Thoracic aorta (tissue), 2 donors: Measurements from ENCODE around the gene NATD1. TPM values are rescaled to one million over a fixed set of nuclear protein-coding genes. Genes with fewer than 3 reads are reported as not detected.

ENCODE experiments used
- ATAC-seq: fragments of 150-250 bp; one replicate; pipeline ENCODE4 v1.8.0; 2017; ENCODE audit warnings: low read depth; ENCODE audit not compliant: insufficient number of reproducible peaks, low FRiP score
- DNase-seq: peaks from one replicate; pipeline ENCODE4 v3.0.0-alpha.2; 2020; ENCODE audit warnings: low spot score
- H3K27ac ChIP-seq, 2 donors: fragments of 200-600 bp; sonication (generic); 1 replicate in 1 of 2; 2 replicates in 1 of 2; pipeline ENCODE4 v1.5.1; 2016; ENCODE audit warnings: mild to moderate bottlenecking in 2 of 2, moderate library complexity in 2 of 2
- H3K27me3 ChIP-seq: fragments of 200-600 bp; sonication (generic); replicated peaks from 2 replicates; pipeline ENCODE4 v1.6.0; 2016; ENCODE audit warnings: mild to moderate bottlenecking; ENCODE audit not compliant: insufficient read depth
- H3K36me3 ChIP-seq: fragments of 200-600 bp; sonication (generic); one replicate; pipeline ENCODE4 v1.5.1; 2016
- H3K4me1 ChIP-seq, 2 donors: fragments of 200-600 bp; sonication (generic); 1 replicate in 1 of 2; 2 replicates in 1 of 2; pipeline versions ENCODE4 v1.5.1 to v1.6.0; 2016; ENCODE audit warnings: low read depth in 2 of 2, mild to moderate bottlenecking in 1 of 2; ENCODE audit not compliant: control insufficient read depth in 1 of 2
- H3K4me3 ChIP-seq: fragments of 200-600 bp; sonication (generic); 2 replicates; pipeline ENCODE4 v1.5.1; 2016; ENCODE audit warnings: mild to moderate bottlenecking
- H3K9me3 ChIP-seq: fragments of 200-600 bp; sonication (generic); 2 replicates; pipeline ENCODE4 v1.5.1; 2016
- total RNA-seq, 2 donors: library from RNA; depleted of rRNA; stranded (reverse); fragments of >200 nt; gene quantifications; one replicate each; pipeline versions ENCODE4 v1.1.0 to v1.2.3, GENCODE V29; 2016
- TF ChIP-seq, protein P1 (sequence below): fragments of 200-600 bp; sonication (generic); IDR thresholded peaks from one replicate; pipeline ENCODE4 v1.5.1; 2019; ENCODE audit warnings: antibody characterized with exemption

The NATD1 gene
- total RNA-seq, 2 donors from 2014 or later = 8.4 to 9.7 TPM

DNA sequence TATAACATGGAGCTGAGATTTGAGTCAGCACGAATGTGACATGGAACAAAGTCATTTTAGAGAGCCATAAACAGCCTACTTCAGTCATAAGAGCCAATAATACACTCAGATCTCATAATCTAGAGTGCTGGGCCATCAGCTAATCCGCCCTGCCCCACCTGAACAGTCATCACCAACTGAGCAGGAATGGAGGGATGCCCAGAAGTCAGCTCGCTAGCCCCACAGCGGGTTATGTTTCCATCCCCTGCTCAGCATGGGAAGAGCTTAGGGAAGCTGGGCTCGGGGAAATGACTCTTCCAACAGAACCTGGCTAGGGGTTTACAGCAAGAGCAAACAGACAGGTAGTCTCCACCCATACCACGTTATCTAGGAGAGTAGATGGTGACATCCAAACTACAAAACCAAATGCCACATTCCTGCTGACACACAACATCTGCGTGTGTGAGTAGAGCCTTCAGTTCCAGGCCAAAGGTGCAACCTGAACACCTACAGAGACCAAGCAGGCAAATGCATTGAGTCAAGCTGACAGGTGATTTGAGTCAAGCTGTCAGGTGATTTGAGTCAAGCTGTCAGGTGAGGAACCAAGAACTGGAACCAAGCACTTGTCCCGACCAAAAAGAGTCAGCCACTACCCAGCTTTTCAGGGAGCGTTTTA lies 41.3 kb downstream of the NATD1 start:
- Histone ChIP-seq H3K27ac (no peak overlapping the region), H3K4me1 (peaks cover 24 to 59% of the 10 kb centered on the region in 2 donors), H3K27me3 (no peaks in the 10 kb centered on the region), H3K36me3 (no peaks in the 10 kb centered on the region), H3K4me3 (no peak overlapping the region), H3K9me3 (no peaks in the 10 kb centered on the region)
- TF ChIP-seq, protein P1, sequence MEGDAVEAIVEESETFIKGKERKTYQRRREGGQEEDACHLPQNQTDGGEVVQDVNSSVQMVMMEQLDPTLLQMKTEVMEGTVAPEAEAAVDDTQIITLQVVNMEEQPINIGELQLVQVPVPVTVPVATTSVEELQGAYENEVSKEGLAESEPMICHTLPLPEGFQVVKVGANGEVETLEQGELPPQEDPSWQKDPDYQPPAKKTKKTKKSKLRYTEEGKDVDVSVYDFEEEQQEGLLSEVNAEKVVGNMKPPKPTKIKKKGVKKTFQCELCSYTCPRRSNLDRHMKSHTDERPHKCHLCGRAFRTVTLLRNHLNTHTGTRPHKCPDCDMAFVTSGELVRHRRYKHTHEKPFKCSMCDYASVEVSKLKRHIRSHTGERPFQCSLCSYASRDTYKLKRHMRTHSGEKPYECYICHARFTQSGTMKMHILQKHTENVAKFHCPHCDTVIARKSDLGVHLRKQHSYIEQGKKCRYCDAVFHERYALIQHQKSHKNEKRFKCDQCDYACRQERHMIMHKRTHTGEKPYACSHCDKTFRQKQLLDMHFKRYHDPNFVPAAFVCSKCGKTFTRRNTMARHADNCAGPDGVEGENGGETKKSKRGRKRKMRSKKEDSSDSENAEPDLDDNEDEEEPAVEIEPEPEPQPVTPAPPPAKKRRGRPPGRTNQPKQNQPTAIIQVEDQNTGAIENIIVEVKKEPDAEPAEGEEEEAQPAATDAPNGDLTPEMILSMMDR = no peak
- DNase-seq = no peak
- no peak for ATAC-seq

DNA sequence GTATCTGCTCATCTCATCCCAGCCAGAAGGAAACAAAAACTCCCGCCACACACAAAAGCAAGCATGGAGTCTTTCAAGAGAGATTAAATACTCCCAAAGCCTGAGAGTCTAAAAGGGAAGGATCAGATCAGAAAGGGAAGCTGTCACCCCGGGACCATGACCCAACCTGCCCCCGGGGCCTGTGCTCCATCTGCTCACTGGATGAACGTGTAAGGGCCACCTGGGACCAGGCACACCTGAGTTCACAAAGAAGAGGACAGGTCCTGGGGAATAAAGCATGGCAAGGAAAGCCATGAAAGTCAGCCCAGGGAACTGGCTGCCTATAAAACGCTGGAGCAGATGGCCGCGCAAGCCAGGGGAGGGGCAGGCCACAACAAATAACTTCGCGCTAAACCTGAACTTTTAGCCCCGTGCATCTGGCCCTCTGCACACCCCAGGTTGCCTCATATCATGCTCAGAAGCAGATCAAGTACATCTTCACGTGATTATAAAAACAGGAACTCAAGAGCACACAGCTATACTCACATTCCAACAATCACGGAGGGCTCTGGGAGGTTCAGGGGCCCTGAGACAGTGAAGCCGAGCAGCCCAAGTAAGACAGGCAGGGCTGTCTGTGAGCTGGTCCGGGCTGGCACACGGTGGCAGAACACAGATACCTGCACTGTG lies 42.7 kb downstream of the NATD1 start:
- DNase-seq = no peak
- TF ChIP-seq, protein P1 = no peak
- peaks cover 24 to 58% of the 10 kb centered on the region in 2 donors for H3K4me1 ChIP-seq

DNA sequence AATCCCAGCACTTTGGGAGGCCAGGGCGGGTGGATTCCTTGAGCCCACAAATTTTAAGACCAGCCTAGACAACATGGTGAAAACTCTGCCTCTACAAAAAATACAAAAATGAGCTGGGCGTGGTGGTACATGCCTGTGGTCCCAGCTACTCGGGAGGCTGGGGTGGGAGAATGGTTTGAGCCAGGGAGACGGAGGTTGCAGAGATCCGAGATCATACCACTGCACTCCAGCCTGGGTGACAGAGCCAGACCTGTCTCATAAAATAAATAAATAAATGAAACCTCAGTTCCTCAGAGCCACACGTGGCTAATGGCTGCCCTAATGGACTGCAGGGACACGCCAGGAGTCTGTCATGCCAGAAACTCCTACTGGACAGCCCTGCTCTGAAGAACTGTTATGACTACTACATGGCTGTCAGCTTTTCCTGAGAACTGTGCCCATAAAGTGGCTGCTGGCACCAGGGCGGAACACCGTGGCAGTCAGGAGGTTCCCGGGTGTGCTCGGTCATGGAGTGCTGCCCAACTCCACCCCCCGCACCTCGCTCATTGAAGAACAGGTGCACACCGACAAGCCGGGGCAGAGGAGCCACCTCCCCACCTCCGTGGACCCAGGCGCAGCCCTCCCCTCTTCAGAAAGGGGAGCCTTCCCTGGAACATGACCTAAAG lies 43.6 kb downstream of the NATD1 start:
- no peak overlapping the region for H3K27ac ChIP-seq
- DNase-seq = no peak
- H3K27me3 ChIP-seq = no peaks in the 10 kb centered on the region
- ATAC-seq = no peak
- TF ChIP-seq, protein P1 = no peak
- no peak overlapping the region for H3K4me3 ChIP-seq
- H3K36me3 ChIP-seq = no peaks in the 10 kb centered on the region
- peaks cover 27 to 59% of the 10 kb centered on the region in 2 donors for H3K4me1 ChIP-seq
- no peaks in the 10 kb centered on the region for H3K9me3 ChIP-seq

More for the DNA sequence above, 42.7 kb downstream of the NATD1 start:
- no peak overlapping the region for H3K27ac ChIP-seq
- ATAC-seq = no peak
- H3K36me3 ChIP-seq = no peaks in the 10 kb centered on the region
- no peak overlapping the region for H3K4me3 ChIP-seq
- no peaks in the 10 kb centered on the region for H3K27me3 ChIP-seq
- no peaks in the 10 kb centered on the region for H3K9me3 ChIP-seq

DNA sequence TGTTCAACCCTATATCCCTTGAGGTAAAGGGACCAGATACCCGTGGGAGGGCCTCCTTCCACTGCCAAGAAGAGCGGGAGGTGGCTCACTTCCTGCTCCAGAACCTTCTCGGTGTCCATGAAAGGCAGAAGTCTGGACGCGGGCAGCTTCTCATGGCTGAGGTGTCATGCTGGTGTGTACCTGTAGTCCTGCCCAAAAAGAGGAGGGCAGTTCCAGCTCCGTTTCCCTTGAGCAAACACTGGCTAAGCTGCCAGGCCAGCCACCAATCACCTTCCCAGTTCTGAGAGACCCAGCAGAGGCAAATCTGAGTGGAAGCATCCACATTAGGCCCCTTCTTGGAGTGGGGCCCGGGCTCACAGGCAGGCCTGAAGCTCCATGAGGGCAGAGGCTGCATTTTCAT lies 44.9 kb downstream of the NATD1 start:
- H3K9me3 ChIP-seq = no peaks in the 10 kb centered on the region
- DNase-seq (no peak), ATAC-seq (no peak)
- no peaks in the 10 kb centered on the region for H3K27me3 ChIP-seq
- TF ChIP-seq, protein P1 = no peak
- no peak overlapping the region for H3K4me3 ChIP-seq
- no peaks in the 10 kb centered on the region for H3K36me3 ChIP-seq
- H3K4me1 ChIP-seq = peaks cover 30 to 71% of the 10 kb centered on the region in 2 donors
- no peak overlapping the region for H3K27ac ChIP-seq

DNA sequence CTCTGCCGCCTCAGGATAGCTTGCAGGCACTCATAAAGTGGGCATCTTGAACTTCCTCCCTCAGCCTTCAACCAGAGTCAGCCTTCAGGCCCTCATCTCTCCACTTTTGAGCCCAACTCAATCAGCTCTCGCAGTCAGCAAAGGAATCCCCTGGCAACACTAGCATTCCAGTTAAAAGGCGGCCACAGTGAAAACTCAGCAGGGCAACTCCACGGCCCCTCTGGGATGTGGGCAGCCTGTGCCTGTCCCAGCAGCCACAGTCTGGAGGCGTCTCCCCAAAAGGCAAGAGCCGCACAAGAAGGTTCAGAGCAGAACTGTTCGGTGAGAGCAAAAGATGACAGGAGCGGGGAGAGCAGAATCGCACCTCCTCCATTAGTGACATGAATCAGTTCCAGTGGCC lies 48.3 kb downstream of the NATD1 start:
- peaks cover 16 to 66% of the 10 kb centered on the region in 2 donors for H3K4me1 ChIP-seq
- DNase-seq (no peak), ATAC-seq (no peak)
- TF ChIP-seq, protein P1 = no peak
- peak overlapping the region; percentile 2 for H3K4me3 ChIP-seq
- no peak overlapping the region for H3K27ac ChIP-seq
- H3K36me3 ChIP-seq = no peaks in the 10 kb centered on the region
- no peaks in the 10 kb centered on the region for H3K27me3 ChIP-seq
- no peaks in the 10 kb centered on the region for H3K9me3 ChIP-seq
